Urothelium cell line (cell line): ENCODE results near the gene CTPS1.

Experiments used
- DNase-seq: peaks from one replicate; pipeline ENCODE4 v3.0.0; 2011; ENCODE audit warnings: low spot score, mixed read lengths
- FAIRE-seq: peaks from 2 replicates; lab custom pipeline; 2011; peaks lifted over from hg19 to GRCh38; lab: Jason Lieb, UNC

CTPS1 gene

DNA sequence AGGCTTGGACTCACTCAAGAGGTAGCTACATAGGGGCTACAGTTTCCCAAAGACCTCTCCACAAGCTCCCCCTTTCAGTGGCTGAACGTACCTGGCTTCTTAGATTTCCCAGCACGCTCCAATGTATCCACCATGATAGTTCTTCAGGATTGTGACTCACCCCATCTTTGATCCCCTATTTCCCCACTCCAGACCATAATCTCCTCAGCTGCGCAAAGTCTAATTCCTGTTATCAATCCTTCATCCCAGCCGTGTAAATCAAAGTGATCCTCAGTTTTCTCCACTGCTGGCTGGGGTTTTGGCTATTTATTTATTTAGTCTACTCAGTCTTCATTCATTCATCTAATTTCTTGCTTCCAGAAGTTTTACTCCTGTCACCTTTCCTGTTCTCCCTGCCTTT lies 13.1 kb upstream of the CTPS1 start:
- DNase-seq = no peak
- FAIRE-seq = no peak

DNA sequence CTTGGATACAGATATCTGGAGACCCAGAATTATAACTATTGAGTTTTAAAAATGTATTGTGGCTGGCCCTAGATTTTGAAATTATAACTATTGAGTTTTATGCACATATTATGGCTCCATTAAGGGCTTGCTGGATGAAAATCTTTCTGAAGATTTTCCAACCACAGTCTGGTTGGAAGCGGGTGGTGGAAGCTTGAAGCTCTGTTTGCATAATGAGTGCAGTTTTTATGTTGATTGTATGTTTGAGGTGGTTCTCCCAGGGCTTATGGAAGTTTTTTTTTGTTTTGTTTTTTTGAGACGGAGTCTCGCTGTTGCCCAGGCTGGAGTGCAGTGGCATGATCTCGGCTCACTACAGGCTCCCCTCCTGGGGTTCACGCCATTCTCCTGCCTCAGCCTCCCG lies 10.1 kb upstream of the CTPS1 start:
- DNase-seq (no peak), FAIRE-seq (no peak)

DNA sequence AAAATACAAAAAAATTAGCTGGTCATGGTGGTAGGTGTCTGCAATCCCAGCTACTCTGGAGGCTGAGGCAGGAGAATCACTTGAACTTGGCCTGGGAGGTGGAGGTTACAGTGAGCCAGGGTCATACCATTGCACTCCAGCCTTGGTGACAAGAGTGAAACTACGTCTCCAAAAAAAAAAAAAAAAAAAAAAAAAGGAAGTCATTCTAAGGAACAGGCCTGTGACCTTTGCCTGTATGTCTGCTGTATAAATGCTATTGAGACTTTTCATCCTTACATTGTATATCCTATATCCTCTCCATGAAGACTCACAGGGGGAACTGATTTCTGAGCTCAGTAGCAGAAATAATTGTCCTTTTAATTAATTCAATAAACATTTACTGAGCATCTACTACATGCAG lies 7.5 kb upstream of the CTPS1 start:
- FAIRE-seq (no peak), DNase-seq (no peak)

DNA sequence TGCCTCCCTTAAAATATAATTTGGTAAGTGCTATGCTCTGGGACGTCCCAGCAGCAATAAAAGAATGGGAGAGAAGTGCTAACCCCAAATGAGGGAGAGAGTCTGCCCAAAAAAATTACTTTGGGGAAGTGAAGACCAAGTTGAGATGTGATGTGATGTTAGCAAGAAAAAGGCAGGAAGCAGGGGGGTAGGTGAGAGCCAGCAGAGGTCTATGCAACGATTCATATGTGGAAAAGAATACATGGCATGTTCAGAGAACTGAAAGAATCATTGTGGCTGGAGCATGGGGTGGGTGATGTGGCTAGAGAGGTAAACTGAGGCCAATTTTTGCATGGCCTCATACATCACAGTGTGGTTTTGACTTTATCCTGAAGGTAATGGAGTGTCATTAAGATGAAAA lies 5.6 kb upstream of the CTPS1 start:
- FAIRE-seq = no peak

GRCh38 chr1:40974945-40975344 lies 4.6 kb upstream of the CTPS1 start:
- no peak for DNase-seq
- peak; percentile 65 for FAIRE-seq

More for the DNA sequence above, 5.6 kb upstream of the CTPS1 start:
- DNase-seq = no peak

DNA sequence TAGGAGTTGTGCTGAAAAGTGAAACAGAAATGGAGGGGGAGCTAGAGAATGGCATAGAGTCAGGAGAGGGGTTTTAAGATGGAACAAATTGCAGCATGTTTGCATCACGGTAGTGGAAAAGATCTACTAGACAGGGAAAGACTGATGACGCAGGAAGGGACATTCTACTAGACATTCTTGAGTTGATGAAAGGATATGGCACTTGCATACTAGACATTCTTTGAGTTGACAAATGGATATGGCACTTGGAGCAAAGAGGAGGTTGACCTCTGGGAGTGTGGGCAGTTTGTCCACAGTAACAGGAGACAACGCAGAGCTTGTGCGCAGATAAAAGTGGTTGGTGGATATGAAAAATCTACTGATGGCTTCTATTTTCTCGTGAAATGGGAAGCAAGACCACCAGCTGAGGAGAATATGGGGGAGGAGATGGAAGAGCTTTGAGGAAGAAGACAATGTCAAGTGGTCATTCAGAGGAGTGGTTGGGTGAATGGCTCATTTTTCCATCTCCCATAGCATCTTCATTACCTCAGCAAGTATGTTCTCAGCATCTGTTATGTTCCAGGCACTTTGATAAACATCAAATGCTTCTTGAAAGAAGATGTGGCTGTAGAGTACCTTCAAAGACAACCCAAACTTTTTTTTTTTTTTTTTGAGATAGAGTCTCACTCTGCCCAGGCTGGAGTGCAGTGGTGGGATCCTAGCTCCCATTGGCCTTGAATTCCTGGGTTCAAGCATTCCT lies 2.4 kb upstream of the CTPS1 start:
- FAIRE-seq = no peak
- peak; percentile 31 for DNase-seq

GRCh38 chr1:40977716-40978115 lies 1.8 kb upstream of the CTPS1 start:
- FAIRE-seq = no peak
- DNase-seq = no peak

- FAIRE-seq (no peak), DNase-seq (no peak)
Measured at GRCh38 chr1:40978886-40979240, 633 bp upstream of the CTPS1 start.

DNA sequence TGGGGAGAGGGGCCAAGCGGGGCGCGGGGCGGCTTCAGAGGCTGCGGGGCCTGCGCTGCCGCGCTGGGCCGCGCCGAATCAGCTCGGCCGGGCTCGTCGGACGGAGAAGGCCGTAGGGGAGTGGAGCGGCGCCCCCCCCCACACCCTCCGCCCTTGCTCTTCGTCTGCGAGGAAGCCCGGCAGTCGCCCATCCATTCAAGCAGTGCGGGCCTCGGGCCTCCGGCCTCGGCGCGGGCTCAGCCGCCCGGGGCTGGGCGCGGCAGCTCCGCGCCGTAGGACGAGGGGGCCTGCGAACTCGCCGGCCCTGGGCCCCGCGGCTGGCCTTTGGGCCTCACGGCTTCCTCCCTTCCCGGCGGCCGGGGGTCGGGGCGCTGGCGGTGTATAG lies 564 bp downstream of the CTPS1 start:
- no peak for FAIRE-seq
- no peak for DNase-seq

- no peak for FAIRE-seq
- DNase-seq = peak; percentile 35
Measured at GRCh38 chr1:40980453-40981121, 1.1 kb downstream of the CTPS1 start.

- DNase-seq (no peak), FAIRE-seq (no peak)
Measured at GRCh38 chr1:40981691-40982448, 2.4 kb downstream of the CTPS1 start.

GRCh38 chr1:40982721-40983120 lies 3.2 kb downstream of the CTPS1 start:
- DNase-seq = no peak
- no peak for FAIRE-seq

DNA sequence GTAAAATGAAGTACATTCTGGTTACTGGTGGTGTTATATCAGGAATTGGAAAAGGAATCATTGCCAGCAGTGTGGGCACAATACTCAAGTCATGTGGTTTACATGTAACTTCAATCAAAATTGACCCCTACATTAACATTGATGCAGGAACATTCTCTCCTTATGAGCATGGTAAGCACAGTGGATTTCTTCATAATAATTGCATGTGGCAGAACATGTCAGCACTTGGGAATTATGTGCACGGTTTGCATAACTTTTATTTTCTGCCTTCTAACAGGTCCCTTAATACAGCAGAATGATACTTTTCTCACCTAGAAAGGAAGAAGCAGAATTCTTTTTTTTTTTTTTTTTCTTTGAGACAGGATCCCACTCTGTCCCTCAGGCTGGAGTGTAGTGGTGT lies 3.8 kb downstream of the CTPS1 start:
- DNase-seq (no peak), FAIRE-seq (no peak)

DNA sequence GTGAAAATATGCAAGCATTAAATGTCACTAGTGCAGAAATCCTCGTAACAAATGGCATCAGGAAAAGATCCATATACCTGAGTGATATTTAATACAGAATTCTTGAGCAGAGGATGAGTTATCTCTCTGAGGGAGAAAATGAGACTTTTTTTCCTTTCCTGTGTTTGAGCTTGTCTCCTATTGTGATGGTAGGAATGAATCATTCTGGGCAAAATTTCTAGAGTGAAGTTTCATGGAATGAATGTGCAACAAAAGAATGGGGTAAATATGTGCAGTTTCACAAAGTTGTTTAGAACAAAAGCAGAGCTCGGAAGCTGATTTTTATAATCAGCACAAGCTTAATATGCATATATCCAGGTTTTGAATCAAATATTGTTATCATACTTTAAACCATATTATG lies 4.6 kb downstream of the CTPS1 start:
- DNase-seq (no peak), FAIRE-seq (no peak)

DNA sequence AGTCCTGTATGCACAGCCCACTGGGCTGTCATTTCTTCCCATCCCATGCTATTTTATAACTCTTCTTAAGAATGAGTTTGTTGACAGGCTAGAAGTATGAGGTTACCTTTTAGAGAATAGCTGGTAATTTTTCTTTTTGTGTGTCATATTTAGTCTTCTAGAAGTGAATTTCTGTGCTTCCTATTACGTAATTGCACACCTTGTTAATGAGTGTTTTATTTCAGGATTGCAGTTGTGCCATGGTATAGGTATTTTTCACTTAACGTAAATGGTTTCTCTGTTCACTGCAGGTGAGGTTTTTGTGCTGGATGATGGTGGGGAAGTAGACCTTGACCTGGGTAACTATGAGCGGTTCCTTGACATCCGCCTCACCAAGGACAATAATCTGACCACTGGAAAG lies 5.0 kb downstream of the CTPS1 start:
- DNase-seq = no peak
- FAIRE-seq = no peak

GRCh38 chr1:40985161-40985560 lies 5.7 kb downstream of the CTPS1 start:
- FAIRE-seq = no peak

DNA sequence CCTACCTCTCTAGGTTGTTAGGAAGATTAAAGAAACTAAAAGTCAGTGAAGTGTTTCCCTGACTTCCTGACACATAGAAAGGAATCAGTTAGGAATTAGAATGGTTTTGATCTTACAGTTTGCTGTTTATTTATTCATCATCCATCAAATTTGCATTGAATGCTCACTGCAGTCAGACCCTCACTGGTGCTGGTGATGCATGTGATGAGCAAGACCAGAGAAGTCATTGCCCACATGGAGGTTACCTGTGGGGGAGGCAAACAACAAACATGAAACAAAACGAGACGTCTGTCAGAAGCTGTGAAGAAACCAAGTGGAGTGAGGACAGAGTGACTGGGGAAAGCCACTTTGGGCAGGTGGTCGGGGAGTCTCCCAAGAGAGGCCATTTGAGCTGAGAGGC lies 6.4 kb downstream of the CTPS1 start:
- no peak for FAIRE-seq
- no peak for DNase-seq

More at GRCh38 chr1:40985161-40985560, 5.7 kb downstream of the CTPS1 start:
- DNase-seq = no peak

DNA sequence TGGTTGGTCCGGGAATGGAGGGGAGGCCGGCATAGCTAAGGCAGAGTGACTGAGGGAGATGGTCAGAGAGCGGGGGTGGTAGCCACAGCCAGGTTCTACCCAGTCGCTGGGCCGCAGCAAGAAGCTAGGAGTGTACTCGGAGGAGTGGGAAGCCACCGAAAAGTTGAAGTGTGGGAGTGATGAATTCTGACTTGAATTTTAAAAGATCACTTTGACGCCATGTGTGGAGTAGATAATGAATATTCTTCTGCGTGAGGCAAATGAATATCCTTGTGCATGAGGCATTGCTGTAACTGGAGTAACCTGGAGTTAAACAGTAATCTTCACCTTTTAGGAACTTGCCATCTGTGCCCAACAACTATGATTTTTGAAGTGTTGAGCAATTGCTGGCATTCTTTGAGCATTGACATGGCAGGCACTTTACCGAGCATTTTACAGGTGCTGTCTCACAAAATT lies 6.9 kb downstream of the CTPS1 start:
- FAIRE-seq (no peak), DNase-seq (no peak)

GRCh38 chr1:40986956-40987355 lies 7.5 kb downstream of the CTPS1 start:
- FAIRE-seq = no peak
- DNase-seq = no peak

- DNase-seq = no peak
- no peak for FAIRE-seq
Measured at GRCh38 chr1:40987439-40988276, 8.2 kb downstream of the CTPS1 start.

DNA sequence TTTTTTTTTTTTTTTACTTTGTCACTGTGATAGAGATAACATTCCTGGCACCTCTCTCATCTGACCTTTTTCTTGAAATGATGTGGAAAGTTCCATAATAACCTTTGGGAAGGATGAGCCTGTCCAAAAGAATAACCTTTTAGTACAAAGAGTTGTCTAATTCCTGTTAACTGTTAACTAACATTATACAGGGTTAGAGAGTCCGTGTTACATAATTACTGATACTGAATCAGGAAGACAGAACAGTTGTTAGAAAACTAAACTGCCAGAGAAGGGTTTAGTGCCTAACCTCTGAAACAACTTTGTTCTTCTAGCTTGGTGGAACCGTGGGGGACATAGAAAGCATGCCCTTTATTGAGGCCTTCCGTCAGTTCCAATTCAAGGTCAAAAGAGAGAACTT lies 8.8 kb downstream of the CTPS1 start:
- DNase-seq = no peak
- FAIRE-seq = no peak
